ENCODE results near the gene UBE2E1. TPM values are rescaled to one million over a fixed set of nuclear protein-coding genes. Genes with fewer than 3 reads are reported as not detected.

The UBE2E1 gene
- total RNA-seq, 4 donors from 2014 or later = 32.6 to 62.5 (median 55.9) TPM

GRCh38 chr3:23806534-23807423, 1.0 kb downstream of the UBE2E1 start:
- intact Hi-C loops (cut with DNase I; ENCODE audit: low total_unique reads) = no loop called here
- 1 to 3% methylated on average over 47 to 54 of the region's 71 CpGs for WGBS, 2 donors
- H3K4me3 ChIP-seq (ENCODE audit: low read depth, poor library complexity, severe bottlenecking) = peak overlapping the region; percentile 79
- TF ChIP-seq CTCF (IDR thresholded peaks at IDR 0.05) = no peak
- no peak for TF ChIP-seq POLR2A (IDR thresholded peaks at IDR 0.05)
- peak in 1 of 2 donors; percentile 85 for DNase-seq (ENCODE audit: low spot score in 2 of 2)

- intact Hi-C loops (cut with DNase I; ENCODE audit: low total_unique reads) = no loop called here
- WGBS, 2 donors = 14 to 17% methylated on average over 5 of the region's 5 CpGs
- no peak overlapping the region for H3K4me3 ChIP-seq (ENCODE audit: low read depth, poor library complexity, severe bottlenecking)
- no peak for DNase-seq (ENCODE audit: low spot score in 2 of 2)
- TF ChIP-seq POLR2A (IDR thresholded peaks at IDR 0.05) (no peak), CTCF (IDR thresholded peaks at IDR 0.05) (no peak)
Measured at GRCh38 chr3:23807424-23808015, 1.8 kb downstream of the UBE2E1 start.

DNA sequence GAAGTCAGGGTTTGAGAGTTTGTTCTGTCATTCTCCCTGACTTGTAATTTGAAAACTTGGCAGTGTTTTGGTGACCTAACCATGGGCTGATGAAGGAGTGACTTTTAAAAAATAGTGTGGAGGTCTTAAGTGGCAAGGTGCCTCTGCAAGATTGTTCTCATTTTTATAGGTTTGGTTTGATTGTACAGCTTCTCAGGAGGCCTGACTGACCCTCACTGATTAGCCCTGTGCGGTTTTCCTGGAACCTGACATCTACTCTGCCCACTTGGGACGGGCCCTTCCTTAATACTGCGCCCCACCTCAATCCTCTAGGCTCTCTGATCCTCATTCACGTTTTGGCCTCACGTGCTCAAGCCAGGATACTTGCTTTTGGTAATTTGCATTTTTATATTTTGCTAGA, 2.8 kb downstream of the UBE2E1 start:
- intact Hi-C loops (cut with DNase I; ENCODE audit: low total_unique reads) = no loop called here
- DNase-seq (ENCODE audit: low spot score in 2 of 2) = no peak
- TF ChIP-seq POLR2A (IDR thresholded peaks at IDR 0.05) (no peak), CTCF (IDR thresholded peaks at IDR 0.05) (no peak)
- 46 to 52% methylated on average over 5 of the region's 5 CpGs for WGBS, 2 donors
- H3K4me3 ChIP-seq (ENCODE audit: low read depth, poor library complexity, severe bottlenecking) = no peak overlapping the region

GRCh38 chr3:23809294-23809693, 3.5 kb downstream of the UBE2E1 start:
- 33 to 34% methylated on average over 2 of the region's 2 CpGs for WGBS, 2 donors
- intact Hi-C loops (cut with DNase I; ENCODE audit: low total_unique reads) = no loop called here
- no peak for DNase-seq (ENCODE audit: low spot score in 2 of 2)
- no peak overlapping the region for H3K4me3 ChIP-seq (ENCODE audit: low read depth, poor library complexity, severe bottlenecking)
- TF ChIP-seq CTCF (IDR thresholded peaks at IDR 0.05) (no peak), POLR2A (IDR thresholded peaks at IDR 0.05) (no peak)

GRCh38 chr3:23809840-23810342, 4.1 kb downstream of the UBE2E1 start:
- WGBS, 2 donors = 37 to 40% methylated on average over 13 of the region's 13 CpGs
- peak overlapping the region; percentile 56 for H3K4me3 ChIP-seq (ENCODE audit: low read depth, poor library complexity, severe bottlenecking)
- intact Hi-C loops (cut with DNase I; ENCODE audit: low total_unique reads) = no loop called here
- TF ChIP-seq POLR2A (IDR thresholded peaks at IDR 0.05) (no peak), CTCF (IDR thresholded peaks at IDR 0.05) (no peak)
- DNase-seq (ENCODE audit: low spot score in 2 of 2) = no peak
